ENCODE results near the gene FEM1A.
"Not testable (repeated sequence)": the region's sequence is repeated elsewhere in the genome, so short reads cannot be mapped to it uniquely, and the experiment has no call there.

Gene FEM1A

GRCh38 chr19:4759388-4760284, 31.9 kb upstream of the FEM1A start:
- no peaks in the 10 kb centered on the region for H3K4me1 ChIP-seq (ENCODE audit: insufficient read depth, low read length)
- H3K9ac ChIP-seq (ENCODE audit: low read depth, low read length), result peak overlapping the region; percentile 33; the same call in 1 of the 2 replicates
- H3K9me3 ChIP-seq (ENCODE audit: control insufficient read depth, insufficient read depth, low read length), result no peaks in the 10 kb centered on the region
- H3K36me3 ChIP-seq (ENCODE audit: insufficient read depth, low read length), result no peaks in the 10 kb centered on the region

GRCh38 chr19:4760285-4760650, 31.3 kb upstream of the FEM1A start:
- Histone ChIP-seq H3K9ac (ENCODE audit: low read depth, low read length) (peak overlapping the region; percentile 33; the same call in 1 of the 2 replicates), H3K9me3 (ENCODE audit: control insufficient read depth, insufficient read depth, low read length) (no peaks in the 10 kb centered on the region), H3K4me1 (ENCODE audit: insufficient read depth, low read length) (no peaks in the 10 kb centered on the region), H3K36me3 (ENCODE audit: insufficient read depth, low read length) (no peaks in the 10 kb centered on the region)

GRCh38 chr19:4763021-4763420, 28.5 kb upstream of the FEM1A start:
- Histone ChIP-seq H3K36me3 (ENCODE audit: insufficient read depth, low read length) (no peaks in the 10 kb centered on the region), H3K9me3 (ENCODE audit: control insufficient read depth, insufficient read depth, low read length) (no peaks in the 10 kb centered on the region), H3K9ac (ENCODE audit: low read depth, low read length) (no peak overlapping the region), H3K4me1 (ENCODE audit: insufficient read depth, low read length) (no peaks in the 10 kb centered on the region)

GRCh38 chr19:4764393-4764660, 27.2 kb upstream of the FEM1A start:
- Histone ChIP-seq H3K36me3 (ENCODE audit: insufficient read depth, low read length) (no peaks in the 10 kb centered on the region), H3K9me3 (ENCODE audit: control insufficient read depth, insufficient read depth, low read length) (no peaks in the 10 kb centered on the region), H3K9ac (ENCODE audit: low read depth, low read length) (no peak overlapping the region), H3K4me1 (ENCODE audit: insufficient read depth, low read length) (no peaks in the 10 kb centered on the region)

DNA sequence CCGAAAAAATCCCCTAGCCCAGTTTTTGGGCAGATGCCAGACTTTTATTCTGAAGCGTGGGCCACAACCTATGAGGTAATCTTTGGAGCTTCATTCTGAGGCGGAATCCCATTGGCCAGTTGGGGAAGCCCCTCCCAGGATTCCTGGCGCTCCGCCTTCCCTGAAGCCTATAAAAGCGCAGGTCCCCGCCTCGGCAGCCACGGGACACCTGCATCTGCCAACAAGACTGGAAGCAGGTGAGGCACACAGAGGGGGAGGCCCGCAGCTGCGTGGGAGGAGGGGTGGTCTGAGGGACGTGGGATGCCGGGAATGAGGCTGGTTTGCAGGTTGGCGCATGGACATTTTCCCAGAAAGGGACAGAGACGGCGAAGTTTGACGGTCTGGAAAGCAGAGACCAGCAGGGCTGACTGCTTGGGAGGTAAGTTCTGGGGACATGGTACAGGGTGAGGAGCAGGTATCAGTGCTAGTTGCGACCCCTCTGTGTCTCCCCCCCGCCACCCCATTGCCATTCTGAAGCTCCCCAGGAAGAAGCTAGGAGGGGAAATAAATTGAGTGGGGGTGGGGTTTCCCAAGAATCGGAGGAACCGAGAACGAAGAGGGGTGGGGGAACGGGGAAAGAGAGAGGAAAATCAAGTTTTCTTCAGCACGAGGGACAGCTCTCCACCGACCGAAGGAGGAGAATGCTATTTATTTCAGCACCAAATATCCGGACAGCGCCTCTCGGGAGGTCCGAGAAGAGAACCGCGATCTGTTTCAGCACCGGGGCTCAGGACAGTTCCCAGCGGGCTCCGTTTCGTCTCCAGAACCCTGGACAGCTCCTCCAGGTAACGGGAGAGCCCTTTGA, 22.4 kb upstream of the FEM1A start:
- Histone ChIP-seq H3K9ac (ENCODE audit: low read depth, low read length) (no peak overlapping the region), H3K9me3 (ENCODE audit: control insufficient read depth, insufficient read depth, low read length) (no peaks in the 10 kb centered on the region), H3K36me3 (ENCODE audit: insufficient read depth, low read length) (no peaks in the 10 kb centered on the region), H3K4me1 (ENCODE audit: insufficient read depth, low read length) (no peaks in the 10 kb centered on the region)

DNA sequence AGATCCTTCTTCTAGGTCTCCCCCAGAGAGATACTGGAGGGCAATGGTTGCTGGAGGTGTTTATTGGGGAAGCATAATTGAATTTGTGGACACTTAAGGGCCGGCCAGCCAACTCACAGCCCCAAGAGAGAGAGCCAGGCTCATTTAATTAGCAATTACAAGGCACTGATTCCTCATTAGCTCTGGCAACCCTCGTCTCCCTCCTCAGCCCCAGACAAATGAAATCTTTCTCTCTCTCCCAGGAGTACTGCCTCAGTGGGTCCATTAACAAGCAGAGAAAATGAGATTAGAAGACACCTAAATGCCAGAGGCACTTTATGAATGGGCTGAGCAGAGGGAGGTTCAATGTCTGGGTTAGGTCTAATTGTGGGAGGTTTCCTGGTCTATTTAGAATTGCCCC, 19.0 kb upstream of the FEM1A start:
- H3K36me3 ChIP-seq (ENCODE audit: insufficient read depth, low read length), result no peaks in the 10 kb centered on the region
- H3K9ac ChIP-seq (ENCODE audit: low read depth, low read length), result no peak overlapping the region
- H3K9me3 ChIP-seq (ENCODE audit: control insufficient read depth, insufficient read depth, low read length), result no peaks in the 10 kb centered on the region
- H3K4me1 ChIP-seq (ENCODE audit: insufficient read depth, low read length), result no peaks in the 10 kb centered on the region

DNA sequence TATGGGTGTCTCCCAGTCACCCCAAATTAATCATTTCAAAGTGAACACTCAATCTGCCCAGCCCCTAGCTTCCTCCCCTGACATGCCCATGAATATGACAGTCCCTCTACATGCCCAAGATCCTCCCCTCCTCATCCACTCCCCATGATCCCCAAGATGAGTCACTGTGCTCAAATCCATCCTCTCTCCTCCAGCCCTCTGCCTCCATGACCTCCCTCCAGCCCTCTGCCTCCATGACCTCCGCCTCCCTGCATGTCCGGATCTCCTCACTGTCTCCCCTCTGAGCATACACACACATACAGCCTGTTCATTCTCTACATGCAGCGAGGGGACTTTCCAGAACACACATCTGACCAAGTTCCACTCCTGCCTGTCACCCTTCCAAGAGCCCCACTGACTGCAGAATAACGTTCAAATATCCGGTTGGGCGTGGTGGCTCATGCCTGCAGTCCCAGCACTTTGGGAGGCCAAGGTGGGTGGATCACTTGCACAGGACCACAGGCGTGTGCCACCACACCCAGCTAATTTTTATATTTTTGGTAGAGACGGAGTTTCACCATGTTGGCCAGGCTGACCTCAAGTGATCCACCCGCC, 18.4 kb upstream of the FEM1A start:
- Histone ChIP-seq H3K36me3 (ENCODE audit: insufficient read depth, low read length) (no peaks in the 10 kb centered on the region), H3K9ac (ENCODE audit: low read depth, low read length) (no peak overlapping the region), H3K9me3 (ENCODE audit: control insufficient read depth, insufficient read depth, low read length) (no peaks in the 10 kb centered on the region), H3K4me1 (ENCODE audit: insufficient read depth, low read length) (no peaks in the 10 kb centered on the region)

- H3K36me3 ChIP-seq (ENCODE audit: insufficient read depth, low read length), result no peaks in the 10 kb centered on the region
- no peaks in the 10 kb centered on the region for H3K4me1 ChIP-seq (ENCODE audit: insufficient read depth, low read length)
- H3K9ac ChIP-seq (ENCODE audit: low read depth, low read length), result no peak overlapping the region
- H3K9me3 ChIP-seq (ENCODE audit: control insufficient read depth, insufficient read depth, low read length), result no peaks in the 10 kb centered on the region
Observed at GRCh38 chr19:4774136-4774535, 17.4 kb upstream of the FEM1A start.

DNA sequence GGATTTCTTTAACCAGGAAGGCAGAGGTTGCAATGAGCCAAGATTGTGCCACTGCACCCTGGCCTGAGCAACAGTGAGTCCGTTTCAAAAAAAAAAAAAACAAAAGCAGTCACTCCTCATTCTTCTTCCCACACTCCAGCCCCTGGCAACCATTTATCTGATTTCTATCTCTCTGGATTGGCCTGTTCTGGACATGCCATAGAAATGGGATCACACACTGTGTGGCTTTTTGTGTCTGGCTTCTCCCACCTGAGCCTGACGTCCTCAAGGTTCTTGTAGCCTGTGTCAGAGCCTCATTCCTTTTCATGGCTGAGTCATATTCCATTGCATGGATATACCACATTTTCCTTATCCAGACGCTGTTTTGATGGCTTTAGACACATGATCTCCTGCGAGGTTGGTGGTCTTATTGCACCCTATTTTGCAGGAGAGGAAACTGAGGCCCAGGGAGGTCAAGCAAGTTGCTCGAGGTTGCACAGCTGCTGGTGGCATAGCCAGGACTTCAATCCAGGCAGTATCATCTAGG, 15.8 kb upstream of the FEM1A start:
- Histone ChIP-seq H3K9me3 (ENCODE audit: control insufficient read depth, insufficient read depth, low read length) (no peaks in the 10 kb centered on the region), H3K9ac (ENCODE audit: low read depth, low read length) (no peak overlapping the region), H3K4me1 (ENCODE audit: insufficient read depth, low read length) (no peaks in the 10 kb centered on the region), H3K36me3 (ENCODE audit: insufficient read depth, low read length) (no peaks in the 10 kb centered on the region)

GRCh38 chr19:4776436-4777211, 14.9 kb upstream of the FEM1A start:
- Histone ChIP-seq H3K36me3 (ENCODE audit: insufficient read depth, low read length) (no peaks in the 10 kb centered on the region), H3K9ac (ENCODE audit: low read depth, low read length) (no peak overlapping the region), H3K4me1 (ENCODE audit: insufficient read depth, low read length) (no peaks in the 10 kb centered on the region), H3K9me3 (ENCODE audit: control insufficient read depth, insufficient read depth, low read length) (no peaks in the 10 kb centered on the region)

- H3K9me3 ChIP-seq (ENCODE audit: control insufficient read depth, insufficient read depth, low read length); H3K9ac ChIP-seq (ENCODE audit: low read depth, low read length); H3K36me3 ChIP-seq (ENCODE audit: insufficient read depth, low read length); H3K4me1 ChIP-seq (ENCODE audit: insufficient read depth, low read length): not testable (repeated sequence)
Observed at GRCh38 chr19:4778124-4778523, 13.4 kb upstream of the FEM1A start.

DNA sequence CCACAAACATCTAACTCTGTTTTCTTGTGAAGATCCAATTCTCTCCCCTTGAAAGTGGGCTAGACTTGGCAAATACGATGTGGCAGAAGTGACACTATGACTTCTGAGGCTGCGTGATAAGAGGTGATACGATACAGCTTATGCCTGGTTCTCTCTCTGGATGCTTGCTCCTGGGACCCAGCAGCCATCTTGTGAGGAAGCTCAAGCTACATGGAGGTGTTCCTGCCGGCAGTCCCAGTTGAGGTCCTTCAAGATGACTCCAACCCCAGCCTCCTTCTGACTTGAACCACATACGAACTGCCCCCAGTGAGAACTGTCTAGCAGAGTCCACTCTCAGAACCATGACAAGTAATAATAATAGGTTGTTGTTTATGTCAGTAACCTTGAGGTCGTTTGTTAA, 10.7 kb upstream of the FEM1A start:
- H3K4me1 ChIP-seq (ENCODE audit: insufficient read depth, low read length), result no peaks in the 10 kb centered on the region
- no peaks in the 10 kb centered on the region for H3K36me3 ChIP-seq (ENCODE audit: insufficient read depth, low read length)
- no peak overlapping the region for H3K9ac ChIP-seq (ENCODE audit: low read depth, low read length)
- no peaks in the 10 kb centered on the region for H3K9me3 ChIP-seq (ENCODE audit: control insufficient read depth, insufficient read depth, low read length)

GRCh38 chr19:4781801-4782200, 9.7 kb upstream of the FEM1A start:
- Histone ChIP-seq H3K36me3 (ENCODE audit: insufficient read depth, low read length) (no peaks in the 10 kb centered on the region), H3K4me1 (ENCODE audit: insufficient read depth, low read length) (no peaks in the 10 kb centered on the region), H3K9me3 (ENCODE audit: control insufficient read depth, insufficient read depth, low read length) (no peaks in the 10 kb centered on the region), H3K9ac (ENCODE audit: low read depth, low read length) (no peak overlapping the region)

GRCh38 chr19:4786412-4787016, 5.0 kb upstream of the FEM1A start:
- not testable (repeated sequence) for H3K4me1 ChIP-seq (ENCODE audit: insufficient read depth, low read length); H3K9me3 ChIP-seq (ENCODE audit: control insufficient read depth, insufficient read depth, low read length); H3K36me3 ChIP-seq (ENCODE audit: insufficient read depth, low read length); H3K9ac ChIP-seq (ENCODE audit: low read depth, low read length)
